Epithelial cell of proximal tubule (primary cell): ENCODE results near the gene KCNK3. TPM values are rescaled to one million over a fixed set of nuclear protein-coding genes. Genes with fewer than 3 reads are reported as not detected.

ENCODE experiments used
- DNase-seq: peaks from one replicate; pipeline ENCODE4 v3.0.0-alpha.2; 2011; ENCODE audit warnings: low read depth
- H3K4me3 ChIP-seq: 2 replicates; pipeline ENCODE4 v1.5.1; 2011; ENCODE audit warnings: low read depth, mild to moderate bottlenecking, low read length
- total RNA-seq: library from RNA; depleted of rRNA; stranded (reverse); fragments of >200 nt; gene quantifications from 2 replicates; pipeline ENCODE4 v1.2.3, GENCODE V29; 2015
- TF ChIP-seq, protein P1 (sequence below): conservative IDR thresholded peaks from 2 replicates; pipeline ENCODE4 v1.5.1; 2012; ENCODE audit warnings: low read depth, mild to moderate bottlenecking, low read length

Gene KCNK3
- total RNA-seq, 1 donor from 2014 or later: 5.1 TPM

DNA sequence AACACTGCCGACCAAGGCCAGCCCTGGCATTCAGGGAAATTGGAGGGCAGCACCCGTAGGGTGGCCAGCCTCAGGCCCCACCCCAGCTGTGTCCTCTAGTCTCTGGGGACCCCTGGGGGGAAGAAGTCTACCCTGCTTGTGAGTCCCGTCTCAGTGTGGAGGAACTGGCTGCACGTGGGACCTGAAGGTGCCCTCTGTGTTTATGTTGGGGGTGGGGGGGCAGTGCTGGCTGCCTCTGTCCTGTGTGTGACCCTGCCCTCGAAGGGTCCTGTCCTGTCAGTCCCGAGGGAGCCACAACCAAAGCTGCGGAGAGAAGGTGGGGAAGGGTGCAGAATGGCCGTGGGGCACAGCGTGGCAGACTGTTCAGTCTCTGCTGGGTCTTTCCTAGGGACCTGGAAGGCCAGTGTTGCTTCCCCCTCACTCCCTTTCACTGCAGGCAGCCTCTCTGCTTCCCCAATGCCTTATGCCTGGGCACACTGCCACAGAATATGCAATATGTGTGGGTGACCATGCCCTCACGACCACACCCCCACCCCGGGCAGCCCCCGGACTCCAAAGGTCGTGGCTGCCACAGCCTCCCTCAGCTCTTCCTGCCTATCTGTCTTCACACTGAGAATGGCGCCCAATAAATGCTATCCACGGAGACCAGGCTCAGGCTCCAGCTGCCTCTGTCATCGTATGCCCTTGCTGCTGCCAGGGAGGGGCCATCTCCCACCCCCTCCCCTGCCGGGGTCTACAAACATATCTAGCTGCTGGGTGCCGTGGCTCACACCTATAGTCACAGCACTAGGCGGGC, 38.2 kb downstream of the KCNK3 start:
- TF ChIP-seq, protein P1, sequence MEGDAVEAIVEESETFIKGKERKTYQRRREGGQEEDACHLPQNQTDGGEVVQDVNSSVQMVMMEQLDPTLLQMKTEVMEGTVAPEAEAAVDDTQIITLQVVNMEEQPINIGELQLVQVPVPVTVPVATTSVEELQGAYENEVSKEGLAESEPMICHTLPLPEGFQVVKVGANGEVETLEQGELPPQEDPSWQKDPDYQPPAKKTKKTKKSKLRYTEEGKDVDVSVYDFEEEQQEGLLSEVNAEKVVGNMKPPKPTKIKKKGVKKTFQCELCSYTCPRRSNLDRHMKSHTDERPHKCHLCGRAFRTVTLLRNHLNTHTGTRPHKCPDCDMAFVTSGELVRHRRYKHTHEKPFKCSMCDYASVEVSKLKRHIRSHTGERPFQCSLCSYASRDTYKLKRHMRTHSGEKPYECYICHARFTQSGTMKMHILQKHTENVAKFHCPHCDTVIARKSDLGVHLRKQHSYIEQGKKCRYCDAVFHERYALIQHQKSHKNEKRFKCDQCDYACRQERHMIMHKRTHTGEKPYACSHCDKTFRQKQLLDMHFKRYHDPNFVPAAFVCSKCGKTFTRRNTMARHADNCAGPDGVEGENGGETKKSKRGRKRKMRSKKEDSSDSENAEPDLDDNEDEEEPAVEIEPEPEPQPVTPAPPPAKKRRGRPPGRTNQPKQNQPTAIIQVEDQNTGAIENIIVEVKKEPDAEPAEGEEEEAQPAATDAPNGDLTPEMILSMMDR: no peak
- no peak overlapping the region for H3K4me3 ChIP-seq
- DNase-seq: no peak

DNA sequence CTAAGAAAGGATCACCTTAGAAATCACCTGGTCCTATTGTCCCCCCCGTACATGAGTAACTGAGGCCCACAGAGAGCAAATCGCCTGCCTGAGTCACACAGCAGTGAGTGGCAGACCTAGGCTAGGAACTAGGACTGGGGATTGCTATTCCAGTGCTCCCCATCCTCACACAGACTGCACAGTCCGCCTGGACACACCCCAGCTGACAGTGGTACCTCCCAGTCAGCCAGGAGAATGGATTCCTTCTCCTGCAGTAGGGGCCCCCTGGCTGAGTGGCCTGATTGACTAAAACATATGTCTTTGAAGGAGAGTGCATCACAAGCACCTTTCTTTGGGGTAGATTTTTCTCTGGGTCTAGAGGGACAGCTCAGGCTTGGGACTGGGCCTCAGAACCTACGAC, 39.2 kb downstream of the KCNK3 start:
- no peak overlapping the region for H3K4me3 ChIP-seq
- TF ChIP-seq, protein P1: no peak
- DNase-seq: no peak

DNA sequence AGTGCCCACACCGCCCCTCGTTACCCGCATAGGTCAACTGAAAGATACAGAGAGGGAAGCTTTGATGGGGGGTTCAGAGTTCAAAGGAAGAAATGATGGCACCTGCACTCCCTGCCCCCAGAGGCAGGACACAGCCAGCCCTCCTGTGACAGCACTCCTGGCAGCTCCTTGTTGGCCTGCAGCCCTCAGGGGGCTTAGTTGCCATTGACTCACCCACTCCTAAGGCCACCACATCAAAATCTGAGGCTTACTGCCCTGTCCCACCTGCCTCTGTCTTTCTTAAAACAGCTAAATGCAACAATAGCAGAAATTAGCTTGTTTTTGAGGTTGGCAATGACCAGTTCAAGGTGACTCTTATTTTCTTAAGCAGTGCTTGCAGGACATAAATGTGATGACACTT, 39.9 kb downstream of the KCNK3 start:
- TF ChIP-seq, protein P1: no peak
- no peak for DNase-seq

DNA sequence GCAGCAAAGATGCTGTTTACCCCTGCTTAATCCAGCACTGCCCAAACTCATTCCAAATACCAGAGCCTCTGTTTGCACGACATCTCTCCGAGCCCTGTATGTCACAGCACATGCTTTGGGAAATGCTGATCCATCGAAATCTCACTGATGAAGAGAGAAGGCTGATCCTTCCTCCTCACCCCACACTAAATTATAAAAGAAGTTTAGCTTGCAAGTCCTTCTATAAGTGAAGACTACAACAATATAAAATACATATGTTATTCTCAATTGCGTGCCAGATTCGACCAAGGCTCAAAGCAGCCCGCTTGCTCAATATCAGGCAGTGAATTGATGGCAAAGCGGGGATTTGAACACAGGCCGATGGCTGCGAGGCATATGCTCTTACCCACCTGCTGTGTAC, 40.9 kb downstream of the KCNK3 start:
- no peak overlapping the region for H3K4me3 ChIP-seq
- no peak for DNase-seq
- TF ChIP-seq, protein P1: no peak

More for the DNA sequence above, 39.9 kb downstream of the KCNK3 start:
- H3K4me3 ChIP-seq: no peak overlapping the region

DNA sequence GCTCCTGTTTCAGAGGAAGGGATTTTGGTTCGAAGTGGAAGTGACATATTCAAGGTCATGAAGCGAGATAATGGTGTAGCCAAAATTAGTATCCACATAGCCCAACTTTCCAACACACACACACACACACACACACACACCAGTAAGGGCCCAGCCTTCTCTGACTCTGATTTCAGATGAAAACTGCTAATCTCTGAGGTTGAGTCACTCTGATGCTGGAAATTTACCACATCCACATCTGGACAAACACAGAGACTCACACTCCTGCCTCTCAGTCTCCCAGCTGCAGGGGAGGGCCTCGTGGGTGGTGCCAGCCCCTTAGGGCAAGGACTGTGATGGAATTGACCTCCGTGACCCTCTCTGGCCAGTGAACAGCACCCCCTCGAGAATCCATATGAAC, 42.6 kb downstream of the KCNK3 start:
- TF ChIP-seq, protein P1: no peak
- no peak overlapping the region for H3K4me3 ChIP-seq
- no peak for DNase-seq

DNA sequence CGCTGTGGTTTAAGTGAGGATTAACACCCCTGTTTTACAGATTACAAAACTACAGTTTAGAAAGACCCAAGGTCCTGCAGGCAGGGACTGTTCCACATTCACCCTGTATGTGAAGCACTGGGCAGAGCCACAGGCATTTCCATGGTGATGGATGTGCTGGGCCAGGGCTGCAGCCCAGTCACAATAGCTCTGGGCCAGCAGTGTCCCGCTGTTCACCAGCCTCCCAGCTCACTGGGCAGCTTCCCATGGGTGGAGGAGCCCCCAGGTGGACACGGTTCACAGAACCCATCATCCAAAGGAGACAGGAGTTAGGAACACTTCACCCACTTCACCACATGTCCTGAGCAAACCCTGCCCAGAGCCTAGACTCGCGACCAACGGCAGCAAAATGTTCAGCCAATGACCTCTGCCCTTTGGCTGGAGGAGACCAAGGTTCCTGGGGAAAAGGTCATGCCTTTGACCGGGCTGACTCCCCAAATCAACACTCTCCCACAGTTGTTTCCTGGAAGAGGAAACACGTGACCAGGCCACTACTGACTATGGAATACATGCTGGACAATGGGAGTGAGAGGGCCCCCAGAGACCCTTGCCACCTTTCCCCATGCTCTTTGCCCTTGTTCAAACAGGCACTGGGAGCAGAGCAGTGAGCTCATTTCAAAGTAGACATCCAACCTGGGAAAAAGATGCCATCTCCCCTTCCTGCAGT, 43.5 kb downstream of the KCNK3 start:
- TF ChIP-seq, protein P1: no peak
- no peak overlapping the region for H3K4me3 ChIP-seq
- no peak for DNase-seq

DNA sequence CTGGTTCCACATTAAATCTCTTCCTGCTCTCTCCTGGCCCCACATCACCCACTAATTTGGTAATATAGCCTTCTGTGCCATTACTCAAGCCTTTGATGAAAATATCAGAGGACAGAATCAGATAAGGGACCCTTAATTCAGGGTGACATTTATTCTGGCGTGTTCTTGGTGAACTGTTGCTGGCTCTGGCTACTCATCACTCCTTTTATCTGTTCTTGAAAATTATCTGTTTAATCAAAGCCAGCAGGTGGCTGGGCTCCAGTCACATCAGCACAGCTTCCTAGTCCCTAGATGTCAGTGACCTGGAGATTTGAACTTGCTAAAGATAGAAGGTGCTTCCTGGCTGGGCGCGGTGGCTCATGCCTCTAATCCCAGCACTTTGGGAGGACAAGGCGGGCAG, 44.7 kb downstream of the KCNK3 start:
- TF ChIP-seq, protein P1: no peak

More for the DNA sequence above, 44.7 kb downstream of the KCNK3 start:
- no peak for DNase-seq
- H3K4me3 ChIP-seq: no peak overlapping the region
